DOHH2 (cell line): ENCODE measurements around the gene RNF44.

Source experiments
- CTCF ChIP-seq: fragments of 200-600 bp; sonication (generic); IDR thresholded peaks from one replicate; pipeline ENCODE4 v1.5.1; 2014; ENCODE audit warnings: antibody characterized with exemption, mild to moderate bottlenecking, low read depth, low read length; ENCODE audit not compliant: poor library complexity, severe bottlenecking
- EZH2phosphoT487 ChIP-seq: fragments of 200-600 bp; sonication (generic); IDR thresholded peaks from 2 replicates; pipeline ENCODE4 v1.6.1; 2017; ENCODE audit warnings: borderline replicate concordance, mild to moderate bottlenecking, antibody characterized with exemption, low read length, moderate library complexity, mixed read lengths

GRCh38 chr5:176533894-176534611 lies 3.1 kb downstream of the RNF44 start:
- TF ChIP-seq CTCF (peak; percentile 32), EZH2phosphoT487 (no peak)
